ENCODE measurements around the gene MEF2B.
"Not testable (repeated sequence)": the region's sequence is repeated elsewhere in the genome, so short reads cannot be mapped to it uniquely, and the experiment has no call there.

Gene MEF2B

DNA sequence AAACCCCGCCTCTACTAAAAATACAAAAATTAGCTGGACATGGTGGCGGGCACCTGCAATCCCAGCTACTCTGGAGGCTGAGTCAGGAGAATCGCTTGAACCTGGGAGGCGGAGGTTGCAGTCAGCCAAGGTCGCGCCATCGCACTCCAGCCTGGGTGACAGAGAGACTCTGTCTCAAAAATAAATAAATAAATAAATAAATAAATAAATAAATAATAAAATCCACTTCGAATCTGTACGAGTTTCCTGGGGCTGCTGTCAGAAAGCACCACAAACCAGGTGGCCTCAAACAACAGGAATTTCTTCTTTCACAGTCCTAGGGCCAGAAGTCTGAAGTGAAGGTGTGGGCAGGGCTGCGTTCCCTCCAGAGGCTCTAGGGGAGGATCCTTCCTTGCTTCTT is 67.5 kb downstream of the MEF2B start:
- not testable (repeated sequence) for DNase-seq (ENCODE audit: extremely low read depth in 1 of 2, low read depth in 1 of 2)

GRCh38 chr19:19101540-19101939 is 68.5 kb downstream of the MEF2B start:
- DNase-seq (ENCODE audit: extremely low read depth in 1 of 2, low read depth in 1 of 2), result no peak

DNA sequence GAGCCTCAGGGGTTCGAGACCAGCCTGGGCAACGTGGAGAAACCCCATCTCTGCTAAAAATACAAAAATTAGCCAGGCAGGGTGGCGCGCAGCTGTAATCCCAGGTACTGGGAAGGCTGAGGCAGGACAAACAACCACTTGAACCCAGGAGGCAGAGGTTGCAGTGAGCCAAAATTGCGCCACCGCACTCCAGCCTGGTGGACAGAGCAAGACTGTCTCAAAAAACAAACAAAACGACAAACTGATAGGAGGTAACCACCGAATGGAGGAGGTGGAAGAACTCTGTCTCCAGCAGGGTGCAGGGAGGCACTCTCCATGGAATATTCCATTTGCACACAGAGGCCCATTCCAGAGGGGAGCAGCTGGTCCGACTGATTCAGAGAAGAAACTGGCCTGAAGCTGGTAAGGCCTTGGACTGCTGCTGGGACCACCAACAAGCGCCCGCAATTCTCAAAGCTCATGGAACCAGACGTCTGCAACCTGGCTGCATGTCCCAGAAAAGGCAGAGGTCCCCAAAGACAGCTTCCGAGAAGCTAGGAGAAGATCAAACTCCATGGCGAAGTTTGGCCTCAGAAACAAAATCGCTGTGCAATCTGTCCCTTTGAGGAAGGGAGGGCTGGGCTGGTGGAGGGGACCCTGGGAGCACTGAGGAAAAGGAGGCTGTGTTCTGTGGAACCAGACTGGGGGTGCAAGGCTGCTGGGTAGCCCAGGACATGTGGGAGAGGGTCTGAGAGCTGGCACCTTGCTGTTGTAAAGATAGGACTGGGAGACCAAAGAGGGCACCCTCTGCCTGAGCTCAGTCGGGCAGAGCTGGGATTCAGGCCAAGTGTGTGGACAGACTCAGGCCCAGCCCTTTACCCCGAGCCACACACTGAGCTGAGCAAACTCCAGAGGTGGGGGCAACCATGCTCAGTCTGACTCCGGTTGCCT is 71.1 kb downstream of the MEF2B start:
- no peak for DNase-seq (ENCODE audit: extremely low read depth in 1 of 2, low read depth in 1 of 2)

GRCh38 chr19:19098084-19098702 is 71.9 kb downstream of the MEF2B start:
- no peak for DNase-seq (ENCODE audit: extremely low read depth in 1 of 2, low read depth in 1 of 2)

DNA sequence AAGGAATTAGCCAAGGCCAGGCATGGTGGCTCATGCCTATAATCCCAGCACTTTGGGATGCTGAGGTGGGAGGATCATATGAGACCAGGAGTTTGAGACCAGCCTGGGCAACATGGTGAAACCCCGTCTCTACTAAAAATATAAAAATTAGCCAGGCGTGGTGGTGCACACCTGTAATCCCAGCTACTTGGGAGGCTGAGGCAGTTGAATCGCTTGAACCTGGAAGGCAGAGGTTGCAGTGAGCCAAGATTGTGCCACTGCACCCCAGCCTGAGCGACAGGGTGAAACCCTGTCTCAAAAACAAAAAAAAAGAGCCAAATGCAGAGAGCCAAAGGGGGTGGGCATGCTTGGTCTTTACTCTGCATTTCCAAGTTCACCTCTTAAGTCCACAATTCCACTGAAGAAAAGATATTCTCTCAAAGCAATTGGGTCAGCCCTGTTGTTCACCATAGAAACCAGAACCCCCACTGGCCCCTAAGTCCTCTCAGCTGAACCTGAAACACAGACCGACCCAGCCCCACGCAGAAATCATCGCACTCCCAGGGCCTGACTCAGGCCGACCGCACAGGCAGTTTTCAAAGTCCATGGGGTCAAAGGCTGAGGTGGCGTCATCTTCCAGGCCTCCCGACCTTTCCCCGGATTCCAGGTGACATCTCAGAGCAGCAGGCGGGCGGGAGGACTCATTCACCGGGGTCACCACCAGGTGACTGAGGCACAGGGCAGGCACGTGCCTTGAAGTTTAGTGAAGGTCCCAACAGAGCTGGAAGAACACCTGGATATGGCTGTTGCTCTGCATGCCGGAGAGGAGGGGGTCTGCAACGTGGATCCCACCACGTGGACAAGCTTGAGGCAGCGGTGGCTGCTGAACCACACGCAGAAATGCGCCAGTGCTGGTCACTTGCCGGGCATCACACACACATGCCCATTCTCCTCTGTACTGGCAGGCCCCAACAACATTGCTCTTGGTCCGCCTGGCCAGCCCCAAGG is 73.1 kb downstream of the MEF2B start:
- DNase-seq (ENCODE audit: extremely low read depth in 1 of 2, low read depth in 1 of 2), result no peak

DNA sequence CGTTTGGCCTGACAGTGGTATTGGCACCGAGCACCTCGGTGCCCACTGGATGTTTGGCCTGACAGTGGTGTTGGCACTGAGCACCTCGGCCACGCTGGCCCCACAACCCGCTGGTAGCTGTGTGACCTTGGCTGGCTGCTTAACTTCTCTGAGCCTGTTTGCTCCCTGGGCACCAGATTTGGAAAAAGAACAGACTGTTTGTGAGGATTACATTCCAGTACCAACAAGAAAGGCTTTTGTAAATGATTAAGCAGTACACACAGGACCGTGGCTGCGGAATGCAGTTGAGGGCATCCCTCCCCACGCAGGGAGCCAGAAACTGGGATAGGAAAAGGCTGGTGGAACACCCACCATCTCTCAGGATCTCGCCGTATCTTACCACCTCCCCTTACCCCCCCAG is 74.4 kb downstream of the MEF2B start:
- DNase-seq (ENCODE audit: extremely low read depth in 1 of 2, low read depth in 1 of 2), result no peak

Measured in stimulated activated CD8-positive, alpha-beta memory T cell treated with anti-CD3 and anti-CD28 coated beads, Interleukin-7, amount 100 ng/mL, for 48 hours (primary cell).